ENCODE results near the gene PURA. TPM values are rescaled to one million over a fixed set of nuclear protein-coding genes. Genes with fewer than 3 reads are reported as not detected.

PURA gene
- total RNA-seq, 1 donor from 2014 or later: 11.0 TPM

DNA sequence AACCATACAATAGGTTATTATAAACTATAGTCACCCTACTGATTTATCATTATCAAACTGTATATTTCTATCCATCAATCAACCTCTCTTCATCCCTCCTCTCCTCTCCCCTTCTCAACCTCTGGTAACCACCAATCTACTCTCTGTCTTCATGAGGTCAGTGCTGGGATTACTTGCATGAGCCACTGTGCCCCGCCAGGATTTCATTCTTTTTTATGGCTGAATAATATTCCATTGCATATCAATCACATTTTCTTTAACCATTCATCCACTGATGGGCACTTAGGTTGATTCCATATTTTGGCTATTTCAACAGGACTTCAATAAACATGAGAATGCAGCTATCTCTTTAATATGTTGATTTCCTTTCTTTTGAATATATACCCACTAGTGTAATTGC, 10.8 kb upstream of the PURA start:
- H3K9me3 Mint-ChIP-seq: no peaks in the 10 kb centered on the region
- no peak for DNase-seq (ENCODE audit: low spot score)
- intact Hi-C loops (cut with micrococcal nuclease): no loop called here

DNA sequence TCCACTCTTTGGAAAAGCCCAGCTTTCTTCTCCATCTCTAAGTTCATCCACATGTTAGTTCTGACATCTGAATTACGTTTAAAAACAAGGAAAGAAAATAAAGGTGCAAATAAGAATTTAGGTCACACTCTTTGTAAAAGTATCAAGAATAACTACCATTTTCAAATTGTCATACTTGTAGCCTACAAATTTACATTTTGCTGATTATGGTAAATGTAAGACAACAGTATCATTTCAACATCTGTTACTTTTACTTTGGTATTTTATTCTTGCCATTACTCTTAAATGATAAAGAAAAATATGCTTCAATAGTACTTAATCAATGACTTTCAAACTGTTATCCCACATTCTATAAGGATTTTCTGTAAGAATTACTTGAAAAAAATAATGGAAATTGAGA, 9.8 kb upstream of the PURA start:
- no peak overlapping the region for H3K4me3 Mint-ChIP-seq (ENCODE audit: low read depth)

More for the DNA sequence above, 10.8 kb upstream of the PURA start:
- H3K4me1 Mint-ChIP-seq (ENCODE audit: low read depth): peaks cover 12% of the 10 kb centered on the region
- no peak overlapping the region for H3K27ac Mint-ChIP-seq
- H3K36me3 Mint-ChIP-seq (ENCODE audit: low read depth): no peaks in the 10 kb centered on the region
- peaks cover 50% of the 10 kb centered on the region for H3K27me3 Mint-ChIP-seq (ENCODE audit: low read depth)
- H3K4me3 Mint-ChIP-seq (ENCODE audit: low read depth): no peak overlapping the region

DNA sequence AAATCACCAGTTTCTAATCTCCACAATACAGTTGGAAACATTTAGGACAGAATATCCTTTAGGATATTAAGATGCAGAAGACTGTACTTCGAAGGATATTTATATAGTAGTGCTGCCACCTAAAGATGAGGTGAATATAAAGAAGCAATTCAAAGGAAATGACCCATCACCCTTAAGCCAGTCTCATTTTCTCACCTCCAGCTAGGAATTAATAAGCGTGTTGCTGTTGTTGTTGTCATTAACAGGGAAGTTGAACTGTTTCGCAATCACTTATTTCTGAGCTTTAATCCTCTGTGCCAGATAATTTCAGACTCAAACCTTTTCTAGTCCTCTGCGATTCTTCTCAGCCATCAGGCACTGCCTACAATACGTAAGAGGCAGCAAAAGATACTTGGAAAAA, 7.8 kb upstream of the PURA start:
- peaks cover 52% of the 10 kb centered on the region for H3K27me3 Mint-ChIP-seq (ENCODE audit: low read depth)
- H3K36me3 Mint-ChIP-seq (ENCODE audit: low read depth): peaks cover 4% of the 10 kb centered on the region
- H3K27ac Mint-ChIP-seq: peak overlapping the region; percentile 6

More for the DNA sequence above, 9.8 kb upstream of the PURA start:
- intact Hi-C loops (cut with micrococcal nuclease): no loop called here
- Mint-ChIP-seq H3K36me3 (ENCODE audit: low read depth) (peaks cover 1% of the 10 kb centered on the region), H3K27ac (no peak overlapping the region), H3K27me3 (ENCODE audit: low read depth) (peaks cover 53% of the 10 kb centered on the region), H3K4me1 (ENCODE audit: low read depth) (peaks cover 20% of the 10 kb centered on the region), H3K9me3 (no peaks in the 10 kb centered on the region)
- no peak for DNase-seq (ENCODE audit: low spot score)

DNA sequence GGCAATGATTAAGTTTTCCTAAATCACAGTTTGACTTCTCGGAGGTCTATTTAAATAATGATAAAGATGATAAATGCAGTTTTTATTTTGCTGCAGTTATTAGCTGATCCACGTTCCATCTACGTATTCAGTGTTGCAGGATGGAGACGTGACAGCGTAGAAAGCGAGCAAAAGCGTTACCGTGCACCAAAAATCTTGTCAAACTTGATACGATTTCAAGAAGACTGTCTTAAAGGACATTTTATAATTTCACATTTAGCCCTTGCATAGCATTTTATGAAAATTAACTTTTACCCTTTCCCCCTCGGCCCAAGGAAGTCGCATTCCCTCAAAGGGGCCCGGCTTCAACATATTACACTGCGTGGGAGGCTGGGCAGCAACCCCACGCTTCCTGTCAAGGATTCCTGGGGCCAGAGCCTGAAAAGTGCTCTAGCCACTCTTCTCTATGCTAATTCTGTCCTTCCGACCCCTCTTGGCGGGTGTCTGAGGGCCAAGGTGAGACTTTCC, 7.1 kb upstream of the PURA start:
- peak overlapping the region; percentile 93 for H3K4me3 Mint-ChIP-seq (ENCODE audit: low read depth)
- peaks cover 57% of the 10 kb centered on the region for H3K27me3 Mint-ChIP-seq (ENCODE audit: low read depth)
- no peak for DNase-seq (ENCODE audit: low spot score)
- H3K27ac Mint-ChIP-seq: peak overlapping the region; percentile 86
- intact Hi-C loops (cut with micrococcal nuclease): loop anchor here (1.0 to 2.0 kb wide), 4 partner anchors 8 to 294 kb away; partner anchors contain the start of gene ANKHD1
- peaks cover 4% of the 10 kb centered on the region for H3K36me3 Mint-ChIP-seq (ENCODE audit: low read depth)
- H3K4me1 Mint-ChIP-seq (ENCODE audit: low read depth): peaks cover 29% of the 10 kb centered on the region
- H3K9me3 Mint-ChIP-seq: no peaks in the 10 kb centered on the region

More for the DNA sequence above, 7.8 kb upstream of the PURA start:
- no peak for DNase-seq (ENCODE audit: low spot score)
- H3K9me3 Mint-ChIP-seq: no peaks in the 10 kb centered on the region
- intact Hi-C loops (cut with micrococcal nuclease): loop anchor here (2.0 kb wide), 2 partner anchors 33 to 39 kb away; no protein-coding TSS in a partner anchor
- peak overlapping the region; percentile 50 for H3K4me3 Mint-ChIP-seq (ENCODE audit: low read depth)
- peaks cover 27% of the 10 kb centered on the region for H3K4me1 Mint-ChIP-seq (ENCODE audit: low read depth)

DNA sequence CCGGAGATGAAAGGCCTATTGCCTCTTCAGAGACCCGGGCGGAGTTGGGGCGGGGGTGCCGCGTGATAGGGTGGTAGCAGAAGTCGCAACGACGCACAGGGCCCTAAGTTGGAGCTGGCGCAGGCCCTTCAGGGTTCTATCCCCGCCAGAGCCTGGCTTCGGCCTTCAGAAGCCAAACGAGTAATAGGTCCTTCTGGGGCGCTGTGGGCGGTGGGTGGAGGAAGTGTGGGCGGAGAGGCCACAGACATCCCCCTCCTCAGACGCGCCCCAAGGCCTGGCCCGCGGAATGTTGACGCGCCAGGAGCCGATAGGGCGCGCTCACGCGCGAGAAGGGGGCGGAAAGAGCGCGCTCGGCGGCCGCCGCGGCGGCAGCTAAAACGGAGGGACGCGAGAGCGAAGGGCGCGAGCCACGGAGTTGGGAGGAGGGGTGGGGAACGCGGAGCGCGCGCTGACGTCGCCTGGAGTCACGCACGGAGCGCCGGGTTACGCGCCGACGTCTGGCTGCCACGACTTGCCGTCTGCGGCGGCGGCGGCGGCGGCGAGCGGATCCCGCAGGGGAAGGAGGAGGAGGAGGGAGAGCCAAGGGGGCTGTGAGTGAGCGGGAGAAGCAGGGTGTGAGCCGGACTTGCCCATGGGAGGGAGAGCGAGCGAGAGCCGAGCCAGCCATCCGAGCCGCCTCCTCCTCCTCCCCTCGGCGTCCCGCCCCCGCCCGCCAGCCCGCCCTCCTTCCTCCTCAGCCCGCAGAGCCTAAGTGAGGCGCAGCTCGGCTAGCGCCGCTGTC, 6.4 kb upstream of the PURA start:
- Mint-ChIP-seq H3K9me3 (no peaks in the 10 kb centered on the region), H3K4me3 (ENCODE audit: low read depth) (peak overlapping the region; percentile 93), H3K27me3 (ENCODE audit: low read depth) (peaks cover 59% of the 10 kb centered on the region), H3K36me3 (ENCODE audit: low read depth) (peaks cover 4% of the 10 kb centered on the region), H3K4me1 (ENCODE audit: low read depth) (peaks cover 33% of the 10 kb centered on the region), H3K27ac (peak overlapping the region; percentile 86)
- intact Hi-C loops (cut with micrococcal nuclease): loop anchor here (1.0 to 2.0 kb wide), 4 partner anchors 8 to 294 kb away; partner anchors contain the start of gene ANKHD1
- peak; percentile 90 for DNase-seq (ENCODE audit: low spot score)

DNA sequence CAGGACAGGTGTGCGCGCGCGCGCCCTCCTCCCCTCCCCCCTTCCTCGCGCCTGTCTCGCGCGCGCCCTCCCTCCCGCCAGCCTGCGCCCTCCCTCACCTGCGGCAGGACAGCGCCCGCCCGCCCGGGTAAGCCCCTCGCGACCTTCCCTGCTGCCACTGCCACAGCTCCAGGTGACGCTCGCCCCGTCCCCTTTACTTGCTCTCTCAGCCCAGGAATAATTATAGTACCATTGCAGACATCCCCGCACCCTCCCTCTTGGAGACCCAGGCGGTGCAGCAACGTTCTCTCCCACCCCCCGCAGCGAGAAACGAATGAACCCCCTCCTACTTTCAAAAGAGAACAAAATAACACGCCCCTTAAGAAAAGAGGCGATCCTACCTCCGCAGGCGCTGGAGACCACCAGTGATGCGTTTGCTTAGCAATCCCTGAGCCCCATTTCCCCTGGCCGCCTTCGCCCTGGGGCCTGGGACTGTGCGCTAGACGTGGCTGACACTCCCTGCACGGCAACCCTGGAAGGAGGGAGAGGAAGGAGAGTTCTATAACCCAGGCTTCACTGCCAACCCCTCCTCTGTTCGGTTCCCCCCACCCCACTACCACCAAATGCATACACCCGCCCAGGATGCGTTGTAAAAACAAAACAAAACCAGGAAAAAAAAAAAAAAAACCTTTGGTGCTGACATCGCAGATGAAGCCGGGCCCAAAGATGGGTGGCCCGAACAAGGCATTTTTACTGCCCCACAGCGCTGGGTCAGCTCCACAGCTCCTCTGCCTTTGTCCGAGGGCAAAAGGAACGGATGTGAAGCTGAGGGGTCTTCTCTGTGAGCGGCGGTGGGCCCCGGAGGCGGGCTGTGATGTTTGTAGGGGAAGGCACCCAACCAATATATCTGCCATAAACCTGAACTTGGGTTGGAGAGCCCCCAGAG, 5.6 kb upstream of the PURA start:
- Mint-ChIP-seq H3K27me3 (ENCODE audit: low read depth) (peaks cover 53% of the 10 kb centered on the region), H3K27ac (peak overlapping the region; percentile 84), H3K4me1 (ENCODE audit: low read depth) (peaks cover 35% of the 10 kb centered on the region), H3K36me3 (ENCODE audit: low read depth) (peaks cover 4% of the 10 kb centered on the region), H3K9me3 (no peaks in the 10 kb centered on the region), H3K4me3 (ENCODE audit: low read depth) (peak overlapping the region; percentile 93)
- peak; percentile 22 for DNase-seq (ENCODE audit: low spot score)
- intact Hi-C loops (cut with micrococcal nuclease): no loop called here

DNA sequence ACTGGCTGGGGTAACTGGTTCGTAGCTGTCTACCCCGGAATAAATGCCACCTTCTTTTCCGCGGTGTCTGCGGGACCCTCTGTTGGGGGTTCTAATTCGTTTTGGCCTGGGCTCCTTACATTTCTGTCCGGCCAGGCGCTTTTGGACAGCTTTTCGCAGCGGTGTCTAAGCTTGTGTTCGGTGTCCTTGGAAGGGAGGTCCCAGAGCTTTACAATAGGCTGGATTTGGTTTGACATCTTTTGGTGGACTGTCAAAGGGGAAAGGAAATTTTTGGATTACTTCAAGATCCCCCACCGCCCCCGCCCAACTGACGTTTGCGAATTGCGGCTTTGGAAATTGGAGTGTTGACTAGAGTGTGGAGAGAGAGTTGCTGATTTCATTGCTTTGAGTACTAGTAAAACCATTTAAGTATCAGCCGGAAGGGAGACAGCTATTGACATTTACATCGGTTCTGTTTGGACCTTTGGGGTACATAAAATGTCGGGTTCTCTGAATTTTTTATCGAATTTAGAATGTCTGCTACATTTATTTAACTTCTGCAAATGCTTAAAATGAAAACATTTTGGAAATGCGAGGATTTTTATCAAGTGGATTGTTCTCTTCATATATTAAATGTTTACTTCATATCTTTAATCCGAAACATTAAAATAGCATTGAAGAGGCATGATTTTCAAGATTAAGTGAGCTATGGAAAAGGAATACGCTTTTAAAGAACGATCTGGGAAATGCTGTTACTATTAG, 4.7 kb upstream of the PURA start:
- no peak for DNase-seq (ENCODE audit: low spot score)
- intact Hi-C loops (cut with micrococcal nuclease): no loop called here
- H3K27ac Mint-ChIP-seq: no peak overlapping the region
- peaks cover 48% of the 10 kb centered on the region for H3K27me3 Mint-ChIP-seq (ENCODE audit: low read depth)
- H3K4me1 Mint-ChIP-seq (ENCODE audit: low read depth): peaks cover 35% of the 10 kb centered on the region
- H3K36me3 Mint-ChIP-seq (ENCODE audit: low read depth): peaks cover 4% of the 10 kb centered on the region
- no peaks in the 10 kb centered on the region for H3K9me3 Mint-ChIP-seq
- peak overlapping the region; percentile 93 for H3K4me3 Mint-ChIP-seq (ENCODE audit: low read depth)

DNA sequence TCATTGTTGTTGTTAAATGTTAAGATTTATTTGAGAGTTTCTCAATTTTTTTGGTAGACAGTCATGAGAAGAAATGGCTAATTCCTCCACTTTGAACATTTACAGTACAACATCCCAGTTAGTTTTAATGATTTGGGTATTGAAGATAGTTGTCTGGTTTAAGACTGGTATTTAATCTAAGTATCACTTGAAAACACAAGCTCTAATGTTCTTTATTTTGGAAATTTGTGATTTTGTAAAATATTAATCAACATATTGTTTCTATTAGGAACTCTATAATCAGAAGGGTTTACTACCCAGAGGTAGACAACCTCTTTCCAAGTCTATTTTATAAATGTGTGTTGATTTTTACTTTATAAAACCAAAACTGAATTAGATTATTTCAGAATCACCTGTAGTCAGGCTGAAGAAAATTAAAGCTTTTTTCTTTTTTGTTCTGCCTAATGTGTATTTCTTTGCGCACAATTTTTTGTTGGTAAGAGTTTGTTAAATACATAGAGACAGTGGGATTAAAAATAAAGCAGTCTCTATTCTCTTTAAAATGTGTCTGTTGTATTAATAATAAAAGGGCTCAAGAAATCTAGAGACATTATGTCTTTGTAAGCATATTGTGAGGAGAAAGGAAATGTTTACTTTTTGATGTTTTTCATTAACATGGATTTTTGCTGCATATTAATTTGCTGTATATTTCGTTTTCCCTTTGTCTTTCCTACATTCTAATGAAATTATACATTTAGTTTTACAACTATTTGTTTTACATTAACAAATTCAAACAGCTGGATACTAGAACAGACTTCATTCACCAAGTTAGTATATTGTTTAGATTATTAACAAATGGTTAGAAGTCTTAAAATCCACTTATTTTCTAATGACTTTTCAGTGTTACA, 3.9 kb upstream of the PURA start:
- H3K27ac Mint-ChIP-seq: no peak overlapping the region
- H3K4me3 Mint-ChIP-seq (ENCODE audit: low read depth): peak overlapping the region; percentile 93
- peaks cover 39% of the 10 kb centered on the region for H3K4me1 Mint-ChIP-seq (ENCODE audit: low read depth)
- H3K9me3 Mint-ChIP-seq: no peaks in the 10 kb centered on the region
- H3K27me3 Mint-ChIP-seq (ENCODE audit: low read depth): peaks cover 40% of the 10 kb centered on the region
- peaks cover 10% of the 10 kb centered on the region for H3K36me3 Mint-ChIP-seq (ENCODE audit: low read depth)
- intact Hi-C loops (cut with micrococcal nuclease): loop anchor here (5.0 kb wide), 1 partner anchor 548 kb away; the partner anchor contains the start of gene UBE2D2
- no peak for DNase-seq (ENCODE audit: low spot score)

DNA sequence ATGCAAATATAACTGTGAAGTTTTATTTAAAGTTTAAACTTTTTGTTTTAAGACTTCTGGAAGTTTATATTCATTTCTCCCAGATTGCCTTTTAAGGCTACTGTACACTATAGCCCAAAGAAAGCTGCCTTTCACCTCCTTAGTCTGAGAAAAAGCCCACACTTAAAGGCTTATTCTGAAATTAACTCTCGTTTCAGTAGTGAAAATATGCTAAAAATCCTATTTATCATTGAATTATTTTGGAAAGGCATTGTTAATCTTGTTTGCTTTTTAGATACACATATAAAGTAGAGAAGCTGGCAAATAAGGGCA, 3.3 kb upstream of the PURA start:
- Mint-ChIP-seq H3K9me3 (no peaks in the 10 kb centered on the region), H3K4me1 (ENCODE audit: low read depth) (peaks cover 42% of the 10 kb centered on the region)

DNA sequence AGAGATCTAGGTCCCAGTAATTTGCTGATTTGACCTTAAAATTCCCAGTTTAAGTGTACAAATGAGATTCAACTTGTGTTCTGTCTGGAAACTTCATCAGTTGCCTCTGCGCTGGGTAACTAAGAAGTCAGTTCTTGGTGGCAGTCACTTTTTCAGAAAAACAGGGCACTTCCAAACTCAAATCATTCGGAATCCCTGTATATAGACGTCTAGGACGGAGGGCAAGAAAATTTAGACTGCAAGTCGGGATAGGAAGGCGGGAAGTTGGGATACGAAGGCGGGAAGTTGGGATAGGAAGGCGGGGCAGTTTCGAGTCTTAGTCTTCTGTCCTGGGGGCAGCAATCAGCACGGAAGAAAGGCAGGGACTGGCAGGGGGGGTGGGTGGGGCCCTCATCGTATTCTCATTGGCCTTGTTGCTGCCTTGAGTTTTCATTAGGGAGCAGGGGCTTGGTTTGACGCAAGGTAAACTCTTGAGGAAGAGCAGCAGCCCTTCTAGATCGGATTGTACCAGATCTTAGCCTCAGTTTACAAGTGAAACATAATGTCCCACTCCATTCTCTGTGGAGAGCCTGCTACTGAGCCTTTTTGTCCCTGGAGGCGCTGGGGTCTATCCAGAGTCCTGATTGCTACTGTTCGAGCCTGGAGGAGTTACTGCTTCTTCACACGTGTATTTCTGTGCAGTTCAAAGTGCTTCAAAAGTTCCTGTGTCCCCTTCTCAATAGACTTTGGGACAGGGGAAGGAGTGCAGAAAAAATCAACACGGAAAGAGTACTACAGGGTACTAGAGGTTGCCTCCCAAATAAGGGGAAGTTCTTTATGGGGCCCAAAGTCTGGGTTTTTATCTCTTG, 2.7 kb upstream of the PURA start:
- Mint-ChIP-seq H3K4me1 (ENCODE audit: low read depth) (peaks cover 47% of the 10 kb centered on the region), H3K9me3 (no peaks in the 10 kb centered on the region), H3K4me3 (ENCODE audit: low read depth) (no peak overlapping the region), H3K27me3 (ENCODE audit: low read depth) (peaks cover 30% of the 10 kb centered on the region), H3K36me3 (ENCODE audit: low read depth) (peaks cover 12% of the 10 kb centered on the region), H3K27ac (no peak overlapping the region)
- intact Hi-C loops (cut with micrococcal nuclease): loop anchor here (5.0 kb wide), 1 partner anchor 549 kb away; the partner anchor contains the start of gene UBE2D2
- DNase-seq (ENCODE audit: low spot score): no peak

More for the DNA sequence above, 3.3 kb upstream of the PURA start:
- H3K4me3 Mint-ChIP-seq (ENCODE audit: low read depth): no peak overlapping the region
- H3K27ac Mint-ChIP-seq: no peak overlapping the region
- intact Hi-C loops (cut with micrococcal nuclease): loop anchor here (5.0 kb wide), 1 partner anchor 548 kb away; the partner anchor contains the start of gene UBE2D2
- peaks cover 12% of the 10 kb centered on the region for H3K36me3 Mint-ChIP-seq (ENCODE audit: low read depth)
- DNase-seq (ENCODE audit: low spot score): no peak
- H3K27me3 Mint-ChIP-seq (ENCODE audit: low read depth): peaks cover 35% of the 10 kb centered on the region
